ENCODE data around the gene SIGLEC14.
A peak's percentile ranks its signal among the peaks of the same experiment; 100 is the strongest.
"Not testable (repeated sequence)": the region's sequence is repeated elsewhere in the genome, so short reads cannot be mapped to it uniquely, and the experiment has no call there.

Gene SIGLEC14, protein sequence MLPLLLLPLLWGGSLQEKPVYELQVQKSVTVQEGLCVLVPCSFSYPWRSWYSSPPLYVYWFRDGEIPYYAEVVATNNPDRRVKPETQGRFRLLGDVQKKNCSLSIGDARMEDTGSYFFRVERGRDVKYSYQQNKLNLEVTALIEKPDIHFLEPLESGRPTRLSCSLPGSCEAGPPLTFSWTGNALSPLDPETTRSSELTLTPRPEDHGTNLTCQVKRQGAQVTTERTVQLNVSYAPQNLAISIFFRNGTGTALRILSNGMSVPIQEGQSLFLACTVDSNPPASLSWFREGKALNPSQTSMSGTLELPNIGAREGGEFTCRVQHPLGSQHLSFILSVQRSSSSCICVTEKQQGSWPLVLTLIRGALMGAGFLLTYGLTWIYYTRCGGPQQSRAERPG

DNA sequence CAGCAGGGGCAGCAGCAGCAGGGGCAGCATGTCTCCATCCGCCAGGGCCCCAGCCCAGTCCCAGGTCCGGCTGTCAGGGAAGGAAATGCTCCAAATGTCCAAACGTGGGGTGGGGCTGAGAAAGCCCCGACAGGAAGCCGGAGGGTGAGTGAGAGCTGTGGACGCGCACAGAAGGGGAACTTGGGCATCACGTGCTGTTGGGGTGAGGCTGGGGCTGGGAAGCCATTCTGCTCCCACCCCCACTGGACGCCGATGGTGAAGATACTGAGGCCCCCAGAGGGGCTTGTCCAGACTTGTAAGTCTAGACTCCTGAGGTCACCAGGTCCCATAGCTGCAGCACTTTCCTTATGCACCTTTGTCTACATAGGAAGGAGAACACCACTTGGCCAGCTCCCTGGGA, at the start of gene SIGLEC14:
Gene SIGLEC14, minus strand, starts transcription at position 96 of the 400 bp plus-strand sequence. Its CDS starts 66 bp downstream, at position 30.
- DNase-seq (ENCODE audit: low read depth in 2 of 3, low spot score in 2 of 3) = not testable (repeated sequence)

DNA sequence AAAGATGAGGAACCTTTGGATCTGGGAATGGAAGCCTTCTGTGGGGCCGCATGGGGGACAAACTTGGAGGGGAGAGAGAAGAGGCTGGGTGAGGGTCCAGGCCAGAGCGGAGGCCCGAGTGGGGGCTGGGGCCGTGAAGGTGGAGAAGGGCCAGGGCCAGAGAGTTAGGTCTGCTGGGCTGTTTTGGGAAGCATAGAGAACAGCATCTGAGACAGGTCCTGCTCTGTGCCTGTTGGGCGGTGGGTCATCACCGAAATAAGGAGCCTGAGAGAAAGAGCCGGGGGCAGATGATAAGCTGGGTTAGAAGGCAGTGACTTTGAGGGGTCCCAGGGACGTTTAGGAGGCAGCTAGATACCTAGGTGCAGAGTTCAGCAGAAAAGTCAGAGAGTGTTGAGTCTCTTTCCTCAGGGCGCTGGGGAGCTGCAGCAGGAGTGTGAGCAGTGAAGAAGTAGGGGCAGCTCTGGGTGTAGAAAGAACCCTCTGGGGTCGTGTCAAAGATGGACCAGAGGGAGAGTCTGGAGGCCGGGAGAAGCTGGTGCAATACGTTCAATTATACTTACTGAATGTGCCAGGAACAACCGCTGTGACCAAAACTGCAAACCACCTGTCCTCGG, 49.2 kb upstream of the SIGLEC14 start:
- no peak for DNase-seq (ENCODE audit: low read depth in 2 of 3, low spot score in 2 of 3)

DNA sequence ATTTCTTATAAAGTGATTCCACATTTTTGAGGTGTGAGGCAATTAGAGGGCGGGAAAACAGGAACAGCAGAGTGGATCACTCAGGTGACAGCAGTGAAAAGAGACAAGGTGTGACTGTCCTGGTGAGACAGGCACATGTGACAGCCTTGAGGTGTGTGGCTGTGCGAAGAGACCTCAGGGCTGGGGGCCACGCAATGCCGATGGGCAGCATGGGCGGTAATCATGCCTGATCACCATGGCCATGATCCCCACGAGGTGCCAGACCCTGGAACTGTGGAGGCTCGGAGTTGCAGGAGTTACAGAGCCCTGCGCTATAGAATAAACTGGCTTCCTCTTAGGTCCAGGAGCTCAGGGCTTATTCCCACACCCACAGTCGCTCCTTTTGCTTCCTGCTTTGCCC, 48.5 kb upstream of the SIGLEC14 start:
- DNase-seq (ENCODE audit: low read depth in 2 of 3, low spot score in 2 of 3) = no peak

DNA sequence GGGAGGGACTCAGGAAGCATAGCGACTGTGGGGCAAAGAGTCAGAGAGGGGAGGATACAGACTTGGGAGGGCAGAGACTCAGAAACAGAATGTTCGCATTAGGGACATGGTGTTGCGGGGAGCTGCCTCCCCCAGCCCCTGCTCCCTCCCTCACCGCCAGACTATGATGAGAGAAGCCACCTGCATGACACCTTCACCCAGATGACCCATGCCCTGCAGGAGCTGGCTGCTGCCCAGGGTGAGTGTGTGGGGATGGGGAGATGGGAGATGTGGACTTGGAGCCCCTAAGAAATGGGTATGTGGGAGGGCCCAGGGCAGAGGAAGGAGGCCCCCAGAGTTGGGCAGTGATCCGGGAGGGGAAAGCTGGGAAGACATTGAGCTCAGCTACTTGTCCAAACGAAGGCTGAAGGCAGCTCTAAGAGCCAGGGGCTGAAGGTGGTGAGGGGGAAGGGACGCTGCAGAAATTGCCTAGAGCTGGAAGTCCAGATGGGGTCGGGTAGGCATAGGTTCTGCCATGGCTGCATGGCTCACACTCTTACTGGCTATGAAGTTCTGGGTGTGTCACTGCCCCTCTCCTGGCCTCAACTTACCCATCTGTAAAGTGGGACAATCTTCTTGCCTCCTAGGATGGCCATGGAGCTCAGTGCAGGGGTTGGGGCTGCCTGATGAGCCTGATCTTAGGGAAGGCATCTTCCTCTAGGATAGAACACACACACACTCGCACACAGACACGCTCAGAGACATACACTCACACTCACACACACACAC, 47.9 kb upstream of the SIGLEC14 start:
- DNase-seq (ENCODE audit: low read depth in 2 of 3, low spot score in 2 of 3) = no peak

DNA sequence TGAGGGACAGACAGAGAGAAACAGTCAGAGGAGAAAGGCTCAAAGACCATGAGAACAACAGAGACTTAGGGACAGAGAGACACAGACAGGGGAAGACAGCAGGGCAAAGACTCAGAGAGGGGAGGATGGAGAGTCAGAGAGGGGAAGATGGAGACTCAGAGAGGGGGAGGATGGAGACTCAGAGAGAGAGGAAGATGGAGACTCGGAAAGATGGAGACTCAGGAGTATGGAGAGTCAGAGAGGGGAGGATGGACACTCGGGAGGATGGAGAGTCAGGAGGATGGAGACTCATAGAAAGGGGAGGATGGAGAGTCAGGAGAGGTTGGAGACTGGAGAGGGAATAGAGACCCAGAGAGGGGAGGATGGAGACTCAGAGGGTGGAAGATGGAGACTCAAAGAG, 47.2 kb upstream of the SIGLEC14 start:
- DNase-seq (ENCODE audit: low read depth in 2 of 3, low spot score in 2 of 3) = no peak

DNA sequence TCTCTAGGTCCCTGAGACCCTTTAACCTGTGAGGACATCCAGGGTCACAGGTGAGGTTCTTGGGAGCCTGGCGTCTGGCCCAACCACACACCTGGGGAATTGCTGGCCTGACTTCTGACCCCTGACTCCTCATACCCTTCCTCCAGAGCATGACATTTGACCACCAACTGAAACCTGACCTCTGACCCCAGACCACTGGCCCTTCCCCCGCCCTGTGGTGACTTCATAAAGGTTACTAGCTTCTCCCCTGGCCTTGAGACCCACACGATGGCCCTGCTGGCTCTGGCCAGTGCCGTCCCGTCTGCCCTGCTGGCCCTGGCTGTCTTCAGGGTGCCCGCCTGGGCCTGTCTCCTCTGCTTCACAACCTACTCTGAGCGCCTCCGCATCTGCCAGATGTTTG, 46.6 kb upstream of the SIGLEC14 start, which contains the start of gene SPACA6:
Gene SPACA6, plus strand, starts transcription at position 71 of the 400 bp plus-strand sequence. Its CDS starts 197 bp downstream, at position 268.
- DNase-seq (ENCODE audit: low read depth in 2 of 3, low spot score in 2 of 3) = no peak

DNA sequence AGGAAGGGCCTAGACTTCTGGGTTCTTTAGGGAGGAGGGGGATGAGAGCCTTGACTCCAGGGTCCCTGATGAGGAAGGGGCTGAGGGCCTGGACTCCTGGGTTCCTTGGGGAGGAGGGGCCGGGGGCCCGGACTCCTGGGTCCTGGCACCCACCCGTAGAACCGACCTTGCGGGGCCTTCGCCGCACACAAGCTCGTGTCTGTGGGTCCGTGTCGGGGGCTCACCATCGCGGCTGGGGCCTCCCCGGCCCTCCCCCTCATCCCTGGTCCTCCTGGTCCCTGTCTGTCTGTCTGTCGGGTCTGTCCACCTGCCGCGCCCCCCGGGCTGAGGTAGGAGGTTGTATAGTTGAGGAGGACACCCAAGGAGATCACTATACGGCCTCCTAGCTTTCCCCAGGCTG, 45.8 kb upstream of the SIGLEC14 start:
- no peak for DNase-seq (ENCODE audit: low read depth in 2 of 3, low spot score in 2 of 3)

DNA sequence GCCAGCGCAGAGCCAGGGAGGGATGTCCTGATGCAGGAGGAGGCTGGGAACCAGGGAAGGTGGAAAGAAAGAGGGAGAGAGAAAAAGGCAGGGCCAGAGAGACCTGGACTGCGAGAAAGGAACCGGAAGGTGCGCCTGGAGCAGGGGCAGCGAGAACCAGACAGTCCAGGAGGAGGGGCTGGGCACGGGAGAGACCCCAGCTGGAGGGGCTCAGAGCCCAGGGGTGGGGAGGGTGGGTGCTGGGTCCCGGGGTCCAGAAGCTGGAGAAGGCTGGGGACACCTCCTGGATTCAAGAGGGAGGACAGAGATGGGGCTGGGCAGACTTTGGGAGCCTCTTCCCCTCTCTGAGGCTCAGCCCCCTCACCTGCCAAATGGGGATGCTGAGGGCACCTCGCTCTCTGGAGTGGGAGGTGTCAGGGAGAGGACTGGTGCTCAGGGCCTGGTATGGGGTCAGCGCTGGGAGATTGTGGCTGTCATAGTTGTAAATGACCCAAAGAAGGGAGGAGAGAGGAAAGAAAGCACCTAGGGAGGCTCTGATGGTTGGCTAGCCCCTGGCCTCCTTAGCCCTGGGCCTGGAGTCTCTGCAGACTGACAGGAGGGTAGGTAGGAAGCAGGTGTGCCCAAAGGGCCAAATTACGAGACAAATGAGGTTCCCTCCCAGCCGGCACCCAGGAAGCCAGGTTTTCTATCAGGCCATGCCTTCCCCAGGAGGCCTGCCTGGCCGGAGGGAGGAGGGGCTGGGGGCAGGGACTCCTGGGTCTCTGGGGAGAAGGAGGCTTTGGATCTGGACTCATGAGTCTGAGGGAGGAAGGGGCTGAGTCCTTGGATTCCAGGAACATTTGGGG, 45.2 kb upstream of the SIGLEC14 start:
- no peak for DNase-seq (ENCODE audit: low read depth in 2 of 3, low spot score in 2 of 3)

DNA sequence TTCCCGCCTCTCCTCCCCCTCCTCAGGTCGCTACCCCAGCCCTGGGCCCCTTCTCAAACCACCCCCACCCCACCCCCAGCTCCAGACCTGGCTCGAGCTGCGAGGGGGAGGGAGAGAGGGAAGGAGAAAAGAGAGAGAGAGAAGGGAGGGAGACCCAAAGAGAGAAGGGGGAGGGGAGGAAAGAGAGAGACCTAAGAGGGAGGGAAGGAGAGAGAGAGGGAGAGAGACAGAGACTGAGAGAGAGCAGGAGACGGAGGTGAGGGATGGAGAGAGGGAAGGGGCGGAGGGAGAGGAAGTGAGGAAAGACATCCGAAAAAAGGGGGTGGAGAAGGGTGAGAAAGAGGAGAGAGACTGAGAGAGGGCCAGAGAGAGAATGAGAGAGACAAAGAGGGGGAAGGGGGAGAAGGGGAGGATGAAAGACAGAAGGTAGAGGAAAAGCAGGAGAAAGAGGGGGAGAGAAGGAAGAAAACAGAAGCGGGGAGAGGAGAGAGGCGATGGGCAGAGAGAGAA, 44.5 kb upstream of the SIGLEC14 start:
- no peak for DNase-seq (ENCODE audit: low read depth in 2 of 3, low spot score in 2 of 3)

DNA sequence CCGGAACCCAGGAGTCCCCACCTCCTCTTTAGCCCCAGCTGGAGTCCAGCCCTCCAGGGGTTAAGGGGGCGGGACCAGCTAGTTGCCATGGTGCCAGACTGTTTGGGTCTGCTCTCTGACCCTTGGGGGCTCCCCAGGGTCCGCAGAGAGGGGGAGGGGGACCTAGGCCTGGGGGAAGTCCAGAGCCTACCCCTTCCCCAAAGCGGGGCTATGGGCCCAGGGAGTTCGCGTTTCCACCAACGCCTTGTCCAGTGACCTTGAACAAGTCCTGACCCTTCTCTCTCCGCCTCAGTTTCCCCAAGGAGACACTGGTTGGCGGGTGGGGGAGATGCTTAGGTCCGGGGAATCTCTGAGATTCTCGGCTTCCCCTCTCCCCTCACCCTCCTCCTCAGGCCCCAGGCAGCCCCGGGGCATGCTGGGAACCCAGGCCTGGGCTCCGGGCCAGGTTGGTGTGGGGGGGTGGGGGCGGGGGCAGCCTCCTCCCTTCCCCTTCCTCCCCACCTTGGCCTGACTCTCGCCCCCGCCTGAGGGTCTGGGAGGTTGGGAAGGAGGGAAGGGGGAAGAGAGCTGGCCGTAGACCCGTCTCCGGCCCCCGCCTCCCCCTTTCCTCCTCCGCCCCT, 43.9 kb upstream of the SIGLEC14 start:
- peak in 1 of 3 experiments; percentile 31 for DNase-seq (ENCODE audit: low read depth in 2 of 3, low spot score in 2 of 3)

DNA sequence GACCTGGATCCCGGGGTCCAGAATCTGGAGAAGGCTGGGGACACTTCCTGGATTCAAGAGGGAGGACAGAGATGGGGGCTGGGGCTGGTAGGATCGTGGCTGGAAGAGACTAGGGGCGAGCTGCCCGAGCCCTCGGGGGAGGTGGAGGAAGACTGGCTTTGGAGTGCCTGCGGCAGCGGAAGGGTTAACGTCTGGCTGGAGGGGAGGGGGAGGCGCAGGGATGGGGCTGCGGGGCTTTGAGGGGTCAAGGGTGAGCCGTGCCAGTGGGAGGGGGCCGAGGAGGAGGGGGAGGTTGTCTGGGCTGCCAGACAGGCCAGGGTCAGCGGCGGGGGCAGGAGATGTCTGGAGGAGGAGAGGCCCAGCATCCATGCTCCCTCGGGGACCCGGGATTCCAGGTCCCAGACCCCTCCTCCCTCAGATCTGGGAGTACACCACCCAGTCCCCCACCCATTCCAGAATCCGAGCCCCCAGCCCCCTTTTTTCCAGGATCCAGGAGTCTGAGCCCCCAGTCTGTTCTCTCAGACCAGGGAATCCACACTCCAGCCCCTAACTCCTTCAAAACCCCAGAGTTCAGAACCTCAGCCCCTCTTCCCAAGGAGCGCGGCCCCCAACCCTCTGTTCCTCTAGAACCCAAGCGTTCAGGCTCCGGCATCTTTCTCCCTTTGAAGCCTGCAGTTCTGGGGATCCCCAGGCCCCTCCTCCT, 43.3 kb upstream of the SIGLEC14 start:
- DNase-seq (ENCODE audit: low read depth in 2 of 3, low spot score in 2 of 3) = no peak

DNA sequence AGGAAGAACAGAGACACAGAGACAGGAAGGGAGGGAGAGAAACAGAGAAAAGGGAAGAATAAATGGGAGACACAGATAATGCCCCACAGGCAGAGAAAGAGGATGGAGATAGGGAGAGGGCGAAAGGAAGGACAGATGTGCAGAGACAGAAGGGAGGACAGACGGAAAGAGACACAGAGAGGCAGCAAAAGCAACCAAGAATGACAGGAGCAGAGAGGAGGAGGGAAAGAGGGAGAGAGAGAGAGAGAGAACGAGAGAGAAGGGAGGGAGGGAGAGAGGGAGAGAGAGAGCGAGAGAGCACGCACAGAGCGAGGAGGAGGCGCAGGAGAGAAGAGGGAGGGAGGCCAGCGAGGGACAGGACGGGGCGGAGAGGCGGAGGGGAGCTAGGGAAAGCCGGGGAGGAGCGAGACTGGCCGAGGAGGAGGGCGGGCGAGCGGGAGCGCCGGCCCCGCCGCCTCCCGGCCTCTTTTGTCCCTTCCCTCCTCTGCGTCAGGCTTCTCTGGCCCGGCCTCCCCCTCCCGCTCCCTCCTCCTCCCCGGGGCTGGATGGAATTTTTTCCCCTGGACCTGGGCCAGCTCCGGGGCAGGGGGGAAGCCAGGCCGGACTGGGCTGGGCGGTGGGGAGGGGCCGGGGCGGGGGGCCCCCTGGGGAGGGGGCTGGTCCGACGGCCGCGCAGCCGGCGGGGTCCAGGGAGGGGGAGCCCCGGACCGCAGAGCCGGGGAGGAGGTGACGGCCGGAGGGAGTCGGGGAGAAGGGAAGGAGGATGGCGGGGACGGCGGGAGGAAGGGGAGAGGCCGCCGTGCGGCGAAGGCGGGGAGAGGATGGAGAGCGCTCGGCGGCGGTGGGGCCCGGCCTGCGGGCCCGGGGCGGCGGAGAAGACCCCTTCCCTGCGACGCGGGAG, 42.3 kb upstream of the SIGLEC14 start:
- DNase-seq (ENCODE audit: low read depth in 2 of 3, low spot score in 2 of 3) = no peak

DNA sequence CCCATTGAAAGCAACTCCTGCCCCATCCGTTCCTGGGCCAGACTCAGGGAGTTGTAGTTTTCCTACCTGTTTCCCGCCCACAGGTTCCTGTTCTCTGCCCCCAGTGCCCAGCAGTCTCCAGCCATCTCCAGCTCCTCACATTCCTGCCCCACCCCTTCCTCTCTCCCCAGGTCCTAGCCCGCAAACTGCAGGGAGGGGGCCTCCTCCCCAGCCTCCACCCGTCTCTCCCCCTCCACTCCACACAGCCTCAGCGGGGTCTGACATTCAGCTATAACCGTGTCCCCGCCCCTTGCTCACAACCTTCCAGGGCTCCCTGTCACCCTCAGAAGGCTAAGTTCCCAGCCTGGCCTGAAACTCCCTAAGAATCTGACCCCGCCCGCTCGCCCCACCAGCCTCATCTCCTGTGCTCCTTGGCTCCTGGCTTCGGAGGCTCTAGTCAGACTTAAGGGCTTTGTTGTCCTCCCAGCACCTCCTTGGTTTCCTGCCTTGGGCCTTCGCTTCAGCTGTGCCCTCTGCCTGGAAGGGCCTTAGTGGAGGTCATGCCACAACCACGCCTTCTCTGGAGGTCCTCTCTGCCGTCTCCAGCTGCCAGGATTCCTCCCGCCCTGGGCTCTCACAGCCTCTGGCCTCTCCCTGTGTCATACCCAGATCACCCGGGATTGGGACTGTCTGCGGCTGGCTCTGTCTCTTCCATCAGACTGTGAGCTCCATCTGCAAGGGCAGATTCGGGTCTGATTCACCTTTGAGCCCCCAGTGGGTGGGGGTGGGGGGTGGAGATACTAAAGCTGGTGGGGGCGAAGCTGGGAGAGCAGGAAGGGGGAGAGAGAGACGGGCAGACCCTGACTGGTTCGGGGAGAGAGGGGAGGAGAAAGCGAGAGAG, 41.4 kb upstream of the SIGLEC14 start:
- no peak for DNase-seq (ENCODE audit: low read depth in 2 of 3, low spot score in 2 of 3)

DNA sequence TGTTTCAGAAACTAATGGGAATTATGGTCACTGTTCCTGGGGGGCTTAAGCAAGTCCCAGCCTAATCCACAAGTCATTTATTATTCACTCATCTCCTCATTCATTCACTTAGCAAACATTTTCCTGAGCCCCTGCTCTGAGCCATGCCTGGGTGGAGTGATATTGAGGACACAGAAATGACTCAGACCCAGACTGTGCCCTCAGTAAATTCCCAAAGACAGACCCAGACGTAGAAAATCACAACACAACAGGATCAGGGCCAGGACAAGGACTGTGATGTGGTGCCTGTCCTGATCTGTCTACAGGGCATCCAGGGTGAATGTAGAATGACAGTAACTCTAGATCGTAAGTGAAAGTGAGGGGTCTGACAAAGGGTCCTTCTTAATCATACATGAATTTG, 39.5 kb upstream of the SIGLEC14 start:
- no peak for DNase-seq (ENCODE audit: low read depth in 2 of 3, low spot score in 2 of 3)

DNA sequence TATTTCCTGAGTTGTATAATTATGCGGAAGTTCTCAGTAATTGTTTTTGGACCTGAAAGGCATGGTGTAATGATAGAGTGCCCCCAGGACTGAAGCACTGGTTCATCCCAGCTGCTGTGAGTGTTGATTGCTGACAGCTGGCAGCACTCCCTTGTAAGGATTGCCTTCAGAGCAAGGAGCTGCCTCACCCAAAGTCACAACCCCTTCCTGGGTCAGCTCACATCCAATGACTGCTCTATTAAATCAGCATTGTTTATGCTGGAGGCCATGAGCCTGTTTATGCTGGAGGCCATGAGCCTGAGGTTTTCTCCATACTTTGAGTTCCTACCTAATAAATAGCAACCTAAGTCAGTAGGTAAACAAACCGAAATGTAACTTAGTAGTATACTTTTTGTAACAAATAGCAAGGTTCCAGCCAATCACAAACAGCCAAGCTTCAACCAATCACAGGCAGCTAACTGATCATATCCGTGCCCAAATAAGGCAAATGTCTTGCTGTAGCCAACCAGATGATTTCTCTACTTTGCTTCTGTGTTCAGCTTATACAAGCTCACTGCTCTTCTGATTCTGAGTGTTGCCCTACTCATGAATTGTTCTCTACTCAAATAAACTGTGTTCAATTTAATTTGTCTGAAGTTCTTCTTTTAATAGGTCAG, 34.8 kb upstream of the SIGLEC14 start:
- no peak for DNase-seq (ENCODE audit: low read depth in 2 of 3, low spot score in 2 of 3)

DNA sequence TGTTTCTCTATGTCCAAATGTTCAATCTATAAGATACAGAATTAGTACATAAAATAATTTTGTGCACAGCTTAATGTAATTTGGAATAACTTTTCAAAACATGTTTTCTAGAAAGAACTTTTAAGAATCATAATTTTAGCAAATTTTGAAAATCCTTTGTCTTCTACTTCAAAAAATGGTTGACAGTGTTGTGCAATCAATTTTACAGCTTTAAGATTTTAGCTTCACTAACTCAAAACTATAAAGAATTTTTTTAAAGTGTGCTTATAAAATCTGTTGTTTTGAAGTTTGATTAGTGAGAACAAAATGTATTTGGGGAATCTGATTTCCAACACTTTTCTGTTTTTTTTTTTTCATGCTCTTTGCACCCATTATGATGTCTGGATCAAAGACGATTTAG, 33.8 kb upstream of the SIGLEC14 start:
- no peak for DNase-seq (ENCODE audit: low read depth in 2 of 3, low spot score in 2 of 3)

DNA sequence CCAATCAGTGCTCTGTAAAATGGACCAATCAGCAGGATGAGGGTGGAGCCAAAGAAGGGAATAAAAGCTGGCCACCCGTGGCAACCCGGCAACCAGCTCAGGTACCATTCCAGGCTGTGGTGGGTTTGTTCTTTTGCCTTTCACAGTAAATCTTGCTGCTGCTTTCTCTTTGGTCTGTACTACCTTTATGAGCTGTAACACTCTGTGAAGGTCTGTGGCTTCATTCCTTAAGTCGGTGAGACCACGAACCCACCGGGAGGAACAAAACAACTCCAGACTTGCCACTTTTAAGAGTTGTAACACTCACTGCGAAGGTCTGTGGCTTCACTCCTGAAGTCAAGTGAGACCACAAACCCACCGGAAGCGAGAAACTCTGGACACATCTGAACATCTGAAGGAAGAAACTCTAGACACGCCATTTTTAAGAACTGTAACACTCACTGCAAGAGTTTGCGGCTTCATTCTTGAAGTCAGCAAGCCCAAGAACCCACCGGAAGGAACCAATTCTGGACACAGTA, 30.0 kb upstream of the SIGLEC14 start:
- no peak for DNase-seq (ENCODE audit: low read depth in 2 of 3, low spot score in 2 of 3)

All from activated CD8-positive, alpha-beta memory T cell treated with anti-CD3 and anti-CD28 coated beads for 48 hours (primary cell).